ENCODE data around the gene S100A16. TPM values are rescaled to one million over a fixed set of nuclear protein-coding genes. Genes with fewer than 3 reads are reported as not detected.
"Not testable (repeated sequence)": the region's sequence is repeated elsewhere in the genome, so short reads cannot be mapped to it uniquely, and the experiment has no call there.

Gene S100A16
- polyA plus RNA-seq, 12 donors = 44.8 to 115 (median 49.2) TPM; not detected in 1

DNA sequence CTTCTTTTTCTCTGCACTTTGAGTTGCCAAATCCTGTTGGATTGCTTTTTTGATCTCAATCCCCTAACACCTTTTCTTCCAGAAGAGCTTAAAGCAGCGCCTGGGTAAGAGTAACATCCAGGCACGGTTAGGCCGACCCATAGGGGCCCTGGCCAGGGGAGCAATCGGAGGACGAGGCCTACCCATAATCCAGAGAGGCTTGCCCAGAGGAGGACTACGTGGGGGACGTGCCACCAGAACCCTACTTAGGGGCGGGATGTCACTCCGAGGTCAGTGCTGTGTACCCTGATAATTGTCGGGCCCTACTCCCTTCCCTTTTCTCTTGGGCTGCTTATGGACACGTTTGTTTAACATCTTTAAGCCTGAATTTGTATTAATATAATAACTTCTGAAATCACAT, 29.2 kb upstream of the S100A16 start:
- DNase-seq = no peak

DNA sequence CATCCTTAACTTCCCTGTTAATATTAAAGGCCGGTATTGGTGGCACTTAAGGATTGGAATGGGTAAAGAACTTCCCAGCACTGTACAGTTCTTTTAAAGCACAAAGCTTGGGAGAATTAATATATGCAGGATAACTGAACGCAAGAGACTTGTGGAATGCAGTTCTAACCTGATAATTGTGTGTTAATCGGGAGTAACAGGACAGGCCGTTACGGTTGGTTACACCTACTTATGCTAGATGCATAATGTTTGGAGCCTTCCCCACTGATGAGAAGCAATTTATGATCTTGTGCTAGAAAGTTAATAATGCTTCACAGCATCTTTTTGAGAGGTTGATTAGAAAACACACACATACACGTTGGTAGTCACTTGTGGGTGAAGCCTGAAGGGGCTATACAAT, 27.9 kb upstream of the S100A16 start:
- no peak for DNase-seq

DNA sequence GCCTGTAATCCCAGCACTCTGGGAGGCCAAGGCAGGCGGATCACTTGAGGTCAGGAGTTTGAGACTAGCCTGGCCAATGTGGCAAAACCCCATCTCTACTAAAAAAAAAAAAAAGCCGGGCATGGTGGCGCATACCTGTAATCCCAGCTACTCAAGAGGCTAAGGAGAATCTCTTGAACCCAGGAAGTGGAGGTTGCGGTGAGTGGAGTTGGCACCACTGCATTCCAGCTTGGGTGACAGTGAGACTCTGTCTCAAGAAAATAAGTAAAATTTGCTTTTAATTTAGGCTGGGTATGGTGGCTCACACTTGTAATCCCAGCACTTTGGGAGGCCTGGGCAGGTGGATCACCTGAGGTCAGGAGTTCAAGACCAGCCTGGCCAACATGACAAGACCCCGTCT, 27.3 kb upstream of the S100A16 start:
- not testable (repeated sequence) for DNase-seq

DNA sequence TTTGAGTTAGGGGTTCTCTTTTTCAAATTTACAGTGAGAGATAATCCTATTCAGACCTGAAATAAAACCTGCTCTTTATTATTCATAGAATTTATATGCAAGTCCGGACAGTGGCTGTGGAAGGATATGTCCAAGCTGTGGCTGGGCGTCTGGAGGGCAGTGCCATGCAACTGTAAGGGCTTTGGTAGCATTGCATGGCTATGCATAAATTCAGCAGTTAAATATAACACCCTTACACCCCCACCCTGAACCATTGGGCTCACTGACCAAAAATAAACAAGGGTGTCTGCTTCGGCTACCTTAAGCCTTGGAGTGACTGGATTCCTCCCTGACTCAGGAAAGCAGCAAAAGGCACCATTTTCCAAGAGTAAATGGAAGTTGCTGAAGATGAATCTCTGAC, 26.3 kb upstream of the S100A16 start:
- DNase-seq = no peak

GRCh38 chr1:153638261-153638660, 25.3 kb upstream of the S100A16 start:
- no peak for DNase-seq

DNA sequence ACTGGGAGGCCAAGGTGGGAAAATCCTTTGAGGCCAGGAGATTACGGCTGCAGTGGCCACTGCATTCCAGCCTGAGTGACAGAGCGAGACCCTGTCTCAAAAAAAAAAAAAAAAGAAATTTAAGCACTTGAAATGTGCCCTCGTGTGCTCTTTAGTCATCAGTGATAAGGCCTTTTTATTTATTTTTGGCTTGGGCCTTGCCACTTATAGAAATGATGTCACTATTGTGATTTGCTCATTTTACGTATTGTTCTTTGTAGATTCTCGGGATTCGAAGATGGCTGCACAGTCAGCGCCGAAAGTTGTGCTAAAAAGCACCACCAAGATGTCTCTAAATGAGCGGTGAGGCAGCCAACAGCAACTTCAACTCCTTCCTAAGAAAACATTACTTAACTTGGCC, 23.4 kb upstream of the S100A16 start:
- no peak for DNase-seq

DNA sequence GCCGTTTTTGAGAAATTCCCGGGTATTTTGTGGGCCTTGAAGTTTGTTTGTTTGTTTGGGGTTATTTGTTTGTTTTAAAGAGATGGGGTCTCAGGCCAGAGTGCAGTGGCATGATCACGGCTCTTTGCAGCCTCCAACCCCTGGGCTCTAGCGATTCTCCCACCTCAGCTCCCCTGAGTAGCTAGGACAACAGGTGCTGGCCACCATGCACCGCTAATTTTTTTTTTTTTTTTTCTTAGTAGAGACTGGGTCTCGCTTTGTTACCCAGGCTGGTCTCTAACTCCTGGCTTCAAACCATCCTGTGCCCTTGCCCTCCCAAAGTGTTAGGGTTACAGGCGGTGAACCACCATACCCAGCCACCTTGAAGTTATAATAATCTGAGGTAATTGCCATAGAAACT, 22.9 kb upstream of the S100A16 start:
- DNase-seq = no peak

- DNase-seq = peak; percentile 99
Observed at GRCh38 chr1:153633754-153634665, 21.1 kb upstream of the S100A16 start, which contains the start of gene CHTOP. CHTOP (plus strand) TSS chr1:153634066; CDS start chr1:153636589, 2,523 bp downstream.

- DNase-seq = no peak
Observed at GRCh38 chr1:153633161-153633753, 20.3 kb upstream of the S100A16 start.

GRCh38 chr1:153631047-153632022, 18.4 kb upstream of the S100A16 start:
- DNase-seq = no peak

DNA sequence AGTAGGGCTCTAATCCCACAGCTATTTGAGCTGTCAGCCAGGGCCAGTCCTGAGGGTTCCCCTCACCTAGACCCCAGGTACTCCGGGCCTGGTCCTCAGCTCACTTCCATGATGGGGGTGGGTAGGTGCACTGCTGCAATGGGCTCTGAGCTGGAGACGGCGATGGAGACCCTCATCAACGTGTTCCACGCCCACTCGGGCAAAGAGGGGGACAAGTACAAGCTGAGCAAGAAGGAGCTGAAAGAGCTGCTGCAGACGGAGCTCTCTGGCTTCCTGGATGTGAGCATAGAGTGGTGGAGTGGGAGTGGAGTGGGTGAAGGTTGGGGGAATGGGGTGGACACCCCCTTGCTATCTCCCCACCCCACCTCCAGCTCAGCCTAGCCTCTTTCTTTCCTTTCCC, 17.4 kb upstream of the S100A16 start:
- DNase-seq = no peak

- no peak for DNase-seq
Observed at GRCh38 chr1:153629971-153630370, 17.0 kb upstream of the S100A16 start.

DNA sequence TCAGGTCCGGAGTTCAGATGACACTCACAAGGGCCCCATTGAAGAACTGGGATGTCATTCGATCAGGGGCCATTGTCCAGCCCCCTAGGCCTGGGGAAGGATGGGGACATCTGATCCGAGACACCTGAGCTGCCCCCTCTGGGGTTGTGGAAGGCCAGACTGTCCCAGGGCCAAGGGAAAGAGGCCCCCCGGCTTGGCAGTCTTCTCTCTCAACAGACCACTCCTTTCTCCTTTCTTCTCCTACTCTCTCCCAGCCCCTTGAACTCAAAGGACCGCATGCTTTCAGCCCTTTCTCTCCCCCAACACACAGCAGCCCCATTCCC, 16.4 kb upstream of the S100A16 start:
- DNase-seq = no peak

GRCh38 chr1:153628638-153629342, 15.9 kb upstream of the S100A16 start:
- no peak for DNase-seq

DNA sequence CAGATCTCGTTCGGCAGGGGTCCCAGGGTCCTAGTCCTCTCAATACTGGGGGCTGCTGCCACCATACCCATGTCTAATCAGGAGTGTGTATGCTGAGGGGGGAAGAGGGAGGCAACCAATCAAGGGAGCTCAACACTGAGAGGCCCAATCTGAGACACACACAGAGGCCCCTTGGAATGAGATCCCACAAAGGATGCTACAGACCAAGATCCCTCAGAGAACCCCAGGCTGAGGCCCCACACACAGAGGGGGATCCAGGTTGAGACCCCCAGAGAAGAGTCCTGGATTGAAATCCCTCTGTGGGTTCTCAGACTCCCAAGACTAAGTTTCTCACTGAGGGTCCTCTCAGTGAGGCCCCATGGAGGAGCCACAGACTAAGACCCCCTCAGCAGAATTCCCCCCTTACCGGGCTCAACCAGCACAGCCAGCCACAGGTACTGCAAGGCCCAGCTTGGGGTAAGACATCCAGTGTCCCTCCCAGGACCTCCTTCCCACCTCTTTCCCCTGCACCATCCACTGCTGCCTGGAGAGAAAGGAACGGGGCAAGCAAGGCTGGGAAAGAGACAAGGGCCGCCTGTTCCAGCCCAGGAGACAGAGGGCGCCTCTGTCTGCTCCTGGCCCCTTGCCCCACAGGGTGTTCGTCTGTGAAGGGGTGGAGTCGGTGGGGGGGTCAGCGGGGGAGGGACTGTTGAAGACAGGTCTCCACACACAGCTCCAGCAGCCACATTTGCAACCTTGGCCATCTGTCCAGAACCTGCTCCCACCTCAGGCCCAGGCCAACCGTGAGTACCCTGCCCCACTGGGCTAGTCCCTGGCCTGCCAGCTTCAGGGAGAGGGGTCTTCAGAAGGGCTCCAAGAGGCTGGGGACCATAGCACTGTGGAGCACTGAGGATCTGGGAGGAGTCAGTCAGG, 15.0 kb upstream of the S100A16 start, which contains the start of gene S100A1:
TSS of gene S100A1 (plus strand) at position 720 of the 912 bp plus-strand sequence. CDS start 2,088 bp downstream, outside the sequence.
- no peak for DNase-seq

DNA sequence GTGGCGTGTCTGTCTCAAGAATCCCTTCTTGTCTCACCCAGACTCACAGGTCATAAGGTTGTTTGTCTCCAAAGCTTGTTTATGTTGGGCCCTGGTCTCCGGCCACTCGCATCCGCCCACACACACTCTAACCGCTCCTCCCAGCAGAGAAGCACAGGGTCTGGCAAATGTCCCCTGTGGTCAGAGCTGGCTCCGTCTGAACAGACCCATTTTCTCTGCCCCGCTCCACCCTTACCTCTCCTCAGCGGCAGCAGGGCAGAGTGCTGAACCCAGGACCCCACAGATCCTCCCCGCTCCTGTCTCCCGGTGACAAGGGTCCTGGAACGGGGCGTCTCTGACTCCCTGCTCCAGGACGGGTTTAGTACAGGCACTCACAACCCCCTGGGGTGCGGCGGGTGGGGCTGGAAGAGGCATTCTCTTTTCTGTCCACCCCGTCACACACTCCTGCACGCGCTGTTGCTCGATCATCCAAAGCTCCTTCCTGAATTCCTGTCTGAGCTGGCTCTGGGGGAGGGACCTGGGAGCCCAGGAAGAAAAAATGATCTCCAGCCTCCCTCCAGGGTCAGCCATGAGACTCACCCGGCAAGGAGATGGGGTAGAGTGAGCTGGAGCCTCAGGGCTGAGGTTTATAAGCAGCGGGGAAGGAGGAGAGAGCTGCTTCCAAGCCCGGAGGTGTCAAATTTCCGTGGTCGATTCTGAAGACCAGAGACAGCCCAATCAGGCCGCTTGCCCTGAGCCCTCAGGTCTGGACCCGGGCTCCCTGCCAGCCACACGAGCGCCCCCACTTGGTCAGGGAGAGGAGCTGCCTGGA, 14.2 kb upstream of the S100A16 start, which contains the start of gene S100A13:
TSS of gene S100A13 (minus strand) at position 602 of the 811 bp plus-strand sequence. CDS start 1,033 bp downstream, outside the sequence.
- DNase-seq = peak; percentile 84

- DNase-seq = no peak
Observed at GRCh38 chr1:153626477-153626903, 13.6 kb upstream of the S100A16 start.

GRCh38 chr1:153624965-153625611, 12.2 kb upstream of the S100A16 start:
- DNase-seq = no peak

DNA sequence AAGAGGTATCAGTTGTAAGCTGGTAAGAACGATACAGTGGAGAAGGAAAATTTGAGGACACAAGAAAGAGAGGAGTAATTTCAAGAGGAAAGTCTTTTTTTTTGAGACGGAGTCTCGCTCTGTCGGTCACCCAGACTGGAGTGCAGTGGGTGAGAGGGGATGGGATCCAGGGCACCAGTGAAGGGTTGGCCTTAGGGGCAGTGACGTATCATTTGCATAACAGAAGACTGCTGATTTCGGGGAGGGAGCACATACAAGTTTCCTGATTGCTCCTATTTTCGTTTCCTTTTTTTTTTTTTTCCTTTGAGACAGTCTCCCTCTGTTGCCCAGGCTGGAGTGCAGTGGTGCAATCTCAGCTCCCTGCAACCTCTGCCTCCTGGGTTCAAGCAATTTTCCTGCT, 10.2 kb upstream of the S100A16 start:
- no peak for DNase-seq
